KMS-11 (cell line): Measurements from ENCODE around the gene UCHL3.

Source experiments
- H2AFZ ChIP-seq: fragments of 200-600 bp; sonication (generic); 2 replicates; pipeline ENCODE4 v1.6.1; 2016; ENCODE audit warnings: antibody characterized with exemption, mixed run types, low read depth
- H3K27ac ChIP-seq: fragments of 200-600 bp; sonication (generic); 2 replicates; pipeline ENCODE4 v1.6.1; 2016; ENCODE audit warnings: mild to moderate bottlenecking, mixed run types
- H3K27me3 ChIP-seq: fragments of 200-600 bp; sonication (generic); 2 replicates; pipeline ENCODE4 v1.6.1; 2017; ENCODE audit warnings: mild to moderate bottlenecking, low read depth, mixed run types, moderate library complexity; ENCODE audit not compliant: insufficient read depth
- H3K36me3 ChIP-seq: fragments of 200-600 bp; sonication (generic); 2 replicates; pipeline ENCODE4 v1.6.1; 2017; ENCODE audit warnings: mild to moderate bottlenecking, mixed run types; ENCODE audit not compliant: insufficient read depth
- H3K4me1 ChIP-seq: fragments of 200-600 bp; sonication (generic); 2 replicates; pipeline ENCODE4 v1.6.1; 2016; ENCODE audit warnings: mild to moderate bottlenecking, low read depth, mixed run types; ENCODE audit not compliant: poor library complexity, severe bottlenecking
- H3K4me2 ChIP-seq: fragments of 200-600 bp; sonication (generic); 2 replicates; pipeline ENCODE4 v1.7.0; 2016; ENCODE audit warnings: mild to moderate bottlenecking, mixed run types
- H3K4me3 ChIP-seq: fragments of 200-600 bp; sonication (generic); IDR thresholded peaks from 2 replicates; pipeline ENCODE4 v1.6.1; 2017; ENCODE audit warnings: low read depth, low read length, mixed read lengths; ENCODE audit not compliant: insufficient read depth
- H3K79me2 ChIP-seq: fragments of 200-600 bp; sonication (generic); 2 replicates; pipeline ENCODE4 v1.6.1; 2016; ENCODE audit warnings: low read depth, mixed run types; ENCODE audit not compliant: insufficient read depth
- H3K9ac ChIP-seq: fragments of 200-600 bp; sonication (generic); 2 replicates; pipeline ENCODE4 v1.6.1; 2016; ENCODE audit warnings: mild to moderate bottlenecking, mixed run types
- H4K20me1 ChIP-seq: fragments of 200-600 bp; sonication (generic); 2 replicates; pipeline ENCODE4 v1.6.1; 2016; ENCODE audit warnings: mild to moderate bottlenecking, mixed run types; ENCODE audit not compliant: insufficient read depth
- CTCF ChIP-seq: fragments of 200-600 bp; sonication (generic); conservative IDR thresholded peaks from 2 replicates; pipeline ENCODE4 v1.6.1; 2017; ENCODE audit warnings: low read depth, mild to moderate bottlenecking, antibody characterized with exemption, low read length, moderate library complexity, mixed read lengths

Gene UCHL3

GRCh38 chr13:75610466-75610865, 60.9 kb downstream of the UCHL3 start:
- Histone ChIP-seq H3K27me3 (no peaks in the 10 kb centered on the region), H3K27ac (no peak overlapping the region), H3K9ac (no peak overlapping the region), H4K20me1 (no peaks in the 10 kb centered on the region), H3K4me3 (no peak overlapping the region), H2AFZ (no peak overlapping the region), H3K36me3 (no peaks in the 10 kb centered on the region), H3K4me2 (no peak overlapping the region), H3K4me1 (no peaks in the 10 kb centered on the region), H3K79me2 (no peaks in the 10 kb centered on the region)
- TF ChIP-seq CTCF = no peak

- Histone ChIP-seq H3K27me3 (no peaks in the 10 kb centered on the region), H3K36me3 (no peaks in the 10 kb centered on the region), H2AFZ (no peak overlapping the region), H3K4me1 (no peaks in the 10 kb centered on the region), H3K79me2 (no peaks in the 10 kb centered on the region), H3K9ac (no peak overlapping the region), H3K4me3 (no peak overlapping the region), H4K20me1 (no peaks in the 10 kb centered on the region), H3K27ac (no peak overlapping the region), H3K4me2 (no peak overlapping the region)
- no peak for TF ChIP-seq CTCF
Measured at GRCh38 chr13:75612354-75612753, 62.8 kb downstream of the UCHL3 start.

- Histone ChIP-seq H3K4me2 (no peak overlapping the region), H4K20me1 (no peaks in the 10 kb centered on the region), H2AFZ (no peak overlapping the region), H3K4me1 (no peaks in the 10 kb centered on the region), H3K79me2 (no peaks in the 10 kb centered on the region), H3K36me3 (no peaks in the 10 kb centered on the region), H3K27me3 (no peaks in the 10 kb centered on the region), H3K4me3 (no peak overlapping the region), H3K27ac (no peak overlapping the region), H3K9ac (no peak overlapping the region)
- no peak for TF ChIP-seq CTCF
Measured at GRCh38 chr13:75617230-75617629, 67.6 kb downstream of the UCHL3 start.

- Histone ChIP-seq H3K4me2 (no peak overlapping the region), H3K27ac (no peak overlapping the region), H3K9ac (no peak overlapping the region), H3K79me2 (no peaks in the 10 kb centered on the region), H3K27me3 (no peaks in the 10 kb centered on the region), H3K4me1 (no peaks in the 10 kb centered on the region), H3K36me3 (no peaks in the 10 kb centered on the region), H2AFZ (no peak overlapping the region), H3K4me3 (no peak overlapping the region), H4K20me1 (no peaks in the 10 kb centered on the region)
- TF ChIP-seq CTCF = no peak
Measured at GRCh38 chr13:75618308-75618707, 68.7 kb downstream of the UCHL3 start.

GRCh38 chr13:75620020-75620419, 70.4 kb downstream of the UCHL3 start:
- H3K27ac ChIP-seq = no peak overlapping the region
- no peaks in the 10 kb centered on the region for H3K4me1 ChIP-seq
- no peaks in the 10 kb centered on the region for H3K36me3 ChIP-seq
- H4K20me1 ChIP-seq = no peaks in the 10 kb centered on the region
- H3K79me2 ChIP-seq = no peaks in the 10 kb centered on the region
- H3K9ac ChIP-seq = no peak overlapping the region
- no peak overlapping the region for H2AFZ ChIP-seq
- H3K4me3 ChIP-seq = no peak overlapping the region
- no peaks in the 10 kb centered on the region for H3K27me3 ChIP-seq
- H3K4me2 ChIP-seq = no peak overlapping the region
- no peak for TF ChIP-seq CTCF
